CD4-positive, alpha-beta T cell (primary cell): ENCODE measurements around the gene CATSPER1. TPM values are rescaled to one million over a fixed set of nuclear protein-coding genes. Genes with fewer than 3 reads are reported as not detected.
"Not testable (repeated sequence)": the region's sequence is repeated elsewhere in the genome, so short reads cannot be mapped to it uniquely, and the experiment has no call there.

Source experiments
- ATAC-seq: fragments of 200-7000 bp; cut with Tn5 transposase; one replicate; pipeline ENCODE4 v1.10.0; 2022; ENCODE audit warnings: mild to moderate bottlenecking; ENCODE audit not compliant: poor library complexity
- CTCF ChIA-PET: fragments of 350-600 bp; sonication (Branson Sonifier 250); formaldehyde crosslinking; loops from one replicate; lab custom pipeline; 2021; ENCODE audit warnings: antibody characterized with exemption, inconsistent platforms; lab: Charles Lee
- POLR2A ChIA-PET: fragments of 350-600 bp; sonication (Branson Sonifier 250); formaldehyde crosslinking; loops from one replicate; lab custom pipeline; 2021; ENCODE audit warnings: antibody characterized with exemption, inconsistent platforms; lab: Charles Lee
- DNase-seq, 14 experiments: peaks; one replicate each; pipeline ENCODE4 v3.0.0-alpha.2; 2013 to 2020; ENCODE audit warnings: mixed read lengths in 2 of 14
- H3K27ac ChIP-seq, 2 donors: one replicate each; pipeline versions ENCODE4 v1.5.1 to v1.7.0; 2013; ENCODE audit warnings: low read length in 2 of 2, low read depth in 1 of 2, mild to moderate bottlenecking in 1 of 2
- H3K27me3 ChIP-seq, 2 experiments: 1 replicate in 1 of 2; 2 replicates in 1 of 2; pipeline versions ENCODE4 v1.6.1 to v1.7.0; 2013; ENCODE audit warnings: low read length in 2 of 2, control low read depth in 1 of 2, mild to moderate bottlenecking in 1 of 2, moderate library complexity in 1 of 2; ENCODE audit not compliant: insufficient read depth in 2 of 2, control insufficient read depth in 1 of 2
- H3K36me3 ChIP-seq: one replicate; pipeline ENCODE4 v1.6.1; 2013; ENCODE audit warnings: low read length, control low read depth; ENCODE audit not compliant: insufficient read depth
- H3K4me1 ChIP-seq: one replicate; pipeline ENCODE4 v1.6.1; 2013; ENCODE audit warnings: low read length, control low read depth; ENCODE audit not compliant: insufficient read depth
- H3K4me3 ChIP-seq: one replicate; pipeline ENCODE4 v1.5.1; 2013; ENCODE audit warnings: mild to moderate bottlenecking, low read length, moderate library complexity
- H3K9me3 ChIP-seq, 2 experiments: 1 replicate in 1 of 2; 2 replicates in 1 of 2; pipeline versions ENCODE4 v1.6.1 to v1.7.0; 2013; ENCODE audit warnings: low read length in 2 of 2, mild to moderate bottlenecking in 2 of 2, control low read depth in 1 of 2, moderate library complexity in 1 of 2; ENCODE audit not compliant: control insufficient read depth in 1 of 2, insufficient read depth in 1 of 2
- H3K27ac Mint-ChIP-seq: one replicate; pipeline ENCODE4 v1.8.0; 2020; ENCODE audit warnings: mixed read lengths
- H3K27me3 Mint-ChIP-seq: one replicate; pipeline ENCODE4 v1.8.0; 2021; ENCODE audit warnings: mixed read lengths
- H3K36me3 Mint-ChIP-seq: one replicate; pipeline ENCODE4 v1.8.0; 2021; ENCODE audit warnings: low read depth, mixed read lengths
- H3K4me1 Mint-ChIP-seq: one replicate; pipeline ENCODE4 v1.8.0; 2021; ENCODE audit warnings: low read depth, mixed read lengths
- H3K4me3 Mint-ChIP-seq: one replicate; pipeline ENCODE4 v1.8.0; 2020; ENCODE audit warnings: mild to moderate bottlenecking, mixed read lengths
- H3K9me3 Mint-ChIP-seq: one replicate; pipeline ENCODE4 v1.8.0; 2020; ENCODE audit warnings: mixed read lengths
- CTCF ChIP-seq: fragments of 200-600 bp; IDR thresholded peaks from one replicate; pipeline ENCODE4 v1.8.0; 2022; ENCODE audit warnings: antibody characterized with exemption, mild to moderate bottlenecking
- intact Hi-C, 2 experiments: fragments of 100-400 bp; cut with DNase I in 1 of 2; cut with micrococcal nuclease in 1 of 2; formaldehyde crosslinking; loops; one replicate each; pipeline versions ENCODE4 v1.15.1 to v1.9.0; 2023 to 2025; cut with DNase I, micrococcal nuclease
- total RNA-seq, 174 experiments: library from RNA in 2 of 174; stranded (reverse) in 2 of 174; gene quantifications; one replicate each; pipeline ENCODE4 v1.2.3 and lab custom pipeline; 2021 to 2026

Gene CATSPER1
- total RNA-seq, 2 experiments from 2014 or later = not detected

- Histone ChIP-seq H3K9me3 (peaks cover 0 to 5% of the 10 kb centered on the region in 2 experiments), H3K27ac (no peak overlapping the region), H3K36me3 (no peaks in the 10 kb centered on the region), H3K4me1 (peaks cover 11% of the 10 kb centered on the region), H3K4me3 (no peak overlapping the region), H3K27me3 (peaks cover 23 to 25% of the 10 kb centered on the region in 2 experiments)
- Mint-ChIP-seq H3K4me1 (no peaks in the 10 kb centered on the region), H3K36me3 (no peaks in the 10 kb centered on the region), H3K9me3 (no peaks in the 10 kb centered on the region), H3K27me3 (peaks cover 23% of the 10 kb centered on the region), H3K27ac (no peak overlapping the region), H3K4me3 (no peak overlapping the region)
- DNase-seq (no peak), ATAC-seq (no peak)
- ChIA-PET CTCF (interaction anchor here (0.8 kb wide), 1 partner anchor 11 kb away, joined by 4 read pairs; no protein-coding TSS in a partner anchor), POLR2A (interaction anchor here (1.6 kb wide), 1 partner anchor 152 kb away, joined by 4 read pairs; the partner anchor contains the start of gene MUS81)
- intact Hi-C loops = no loop called here
- TF ChIP-seq CTCF = no peak
Measured at GRCh38 chr11:66011239-66011784, 15.0 kb downstream of the CATSPER1 start.

DNA sequence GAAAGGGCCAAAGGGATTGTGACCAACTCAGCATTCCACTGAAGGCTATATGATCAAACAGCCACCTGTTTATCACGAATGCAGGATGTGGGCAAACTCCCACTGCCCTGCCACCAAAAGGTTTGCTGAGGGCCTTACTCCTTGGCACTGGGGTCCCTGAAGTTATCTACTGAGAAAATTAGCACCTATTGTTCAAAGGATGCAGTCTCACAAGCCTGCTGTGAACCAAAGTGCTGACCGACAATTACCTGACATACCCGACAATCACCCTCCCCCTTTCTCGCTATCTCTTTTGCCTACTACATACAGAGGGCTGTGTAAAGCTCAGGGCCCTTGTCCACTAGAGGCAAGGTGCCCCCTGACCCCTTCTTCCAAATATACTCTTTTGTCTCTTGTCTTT is 16.2 kb downstream of the CATSPER1 start:
- H3K4me1 ChIP-seq = peaks cover 11% of the 10 kb centered on the region
- peaks cover 23 to 25% of the 10 kb centered on the region in 2 experiments for H3K27me3 ChIP-seq
- H3K27me3 Mint-ChIP-seq = peaks cover 23% of the 10 kb centered on the region
- H3K36me3 Mint-ChIP-seq, H3K4me1 Mint-ChIP-seq, POLR2A ChIA-PET, DNase-seq, H3K9me3 ChIP-seq, ATAC-seq, H3K9me3 Mint-ChIP-seq, H3K27ac Mint-ChIP-seq, intact Hi-C loops, H3K27ac ChIP-seq, H3K4me3 ChIP-seq, H3K4me3 Mint-ChIP-seq, H3K36me3 ChIP-seq: not testable (repeated sequence)
- CTCF ChIA-PET = interaction anchor here (1.1 kb wide), 2 partner anchors 12 to 126 kb away, joined by 3 to 5 read pairs; no protein-coding TSS in a partner anchor

DNA sequence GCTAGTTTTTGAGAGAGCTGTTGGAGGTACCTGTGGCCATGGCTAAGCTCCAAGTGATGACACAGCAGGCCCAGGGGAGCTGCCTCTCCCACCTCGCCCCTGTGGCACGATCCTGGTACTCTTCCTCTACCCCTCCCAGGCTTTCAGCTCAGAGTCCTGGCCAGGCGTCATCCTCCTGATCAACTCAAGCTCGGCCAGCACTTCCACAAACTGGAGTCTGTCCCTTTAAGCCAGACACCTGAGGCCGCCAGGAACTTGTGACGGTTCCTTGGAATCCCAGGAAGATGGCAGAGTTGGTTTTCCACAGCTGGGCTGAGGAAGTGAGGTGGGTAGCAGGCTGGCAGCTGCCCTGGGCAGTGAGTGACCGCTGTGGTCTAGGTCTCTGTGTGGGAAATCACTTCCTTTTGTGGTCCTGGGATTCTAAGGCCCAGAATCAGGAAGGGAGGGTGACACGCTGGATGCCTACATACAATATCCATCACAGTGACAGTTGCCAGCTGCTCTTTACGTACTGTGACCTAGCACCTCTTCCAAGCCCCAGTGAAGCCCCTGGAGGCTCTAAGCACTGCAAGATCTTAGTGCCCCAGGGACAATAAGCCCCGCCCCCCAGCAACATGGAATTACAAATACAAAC is 17.7 kb downstream of the CATSPER1 start:
- CTCF ChIA-PET = interaction anchor here (1.1 kb wide), 1 partner anchor 124 kb away, joined by 3 read pairs; no protein-coding TSS in a partner anchor
- H3K4me1 Mint-ChIP-seq = peaks cover under 1% of the 10 kb centered on the region
- H3K4me3 Mint-ChIP-seq = no peak overlapping the region
- peaks cover 15% of the 10 kb centered on the region for H3K36me3 Mint-ChIP-seq
- peaks cover 20% of the 10 kb centered on the region for H3K36me3 ChIP-seq
- H3K4me1 ChIP-seq = peaks cover 17% of the 10 kb centered on the region
- peaks cover 21 to 23% of the 10 kb centered on the region in 2 experiments for H3K27me3 ChIP-seq
- no peaks in the 10 kb centered on the region for H3K9me3 Mint-ChIP-seq
- no peak for DNase-seq
- H3K27ac ChIP-seq = no peak overlapping the region
- H3K27me3 Mint-ChIP-seq = peaks cover 18% of the 10 kb centered on the region
- H3K9me3 ChIP-seq = peaks cover 0 to 3% of the 10 kb centered on the region in 2 experiments
- POLR2A ChIA-PET = no interaction called here
- H3K4me3 ChIP-seq = no peak overlapping the region
- no peak overlapping the region for H3K27ac Mint-ChIP-seq
- intact Hi-C loops = no loop called here
- TF ChIP-seq CTCF = no peak
- ATAC-seq = no peak
